ENCODE data around the gene TCTA. TPM values are rescaled to one million over a fixed set of nuclear protein-coding genes. Genes with fewer than 3 reads are reported as not detected.

The TCTA gene
- total and polyA plus RNA-seq, 2 of the 8 experiments (the other 6 are each of a cell fraction or from before 2014, with no cell fraction given) = 6.2 to 11.0 TPM

GRCh38 chr3:49362561-49362960 is 49.7 kb upstream of the TCTA start:
- Histone ChIP-seq H3K23me2 (ENCODE audit: low read depth, low read length) (peaks cover 4% of the 10 kb centered on the region; the same call in 1 of the 2 replicates), H3K27ac (ENCODE audit: low read depth, low read length) (no peak overlapping the region), H2BK120ac (replicated peaks; ENCODE audit: low read depth, low read length) (no peak overlapping the region), H3K36me3 (ENCODE audit: control insufficient read depth in 2 of 4, insufficient read depth in 4 of 4, low read length in 3 of 4) (peaks cover 11 to 59% (median 26%) of the 10 kb centered on the region in 4 experiments), H3K56ac (replicated peaks; ENCODE audit: insufficient read length, low read depth, low read length) (no peak overlapping the region), H3K79me2 (ENCODE audit: control insufficient read depth in 1 of 2, insufficient read depth in 2 of 2, low read length in 2 of 2) (peaks cover 0 to 1% of the 10 kb centered on the region in 2 experiments; a peak in 2 of 4 replicates), H2BK15ac (ENCODE audit: low read length) (no peak overlapping the region), H3K9me3 (ENCODE audit: insufficient read depth in 2 of 2, low read depth in 1 of 2, low read length in 1 of 2) (no peaks in the 10 kb centered on the region), H3K4ac (replicated peaks; ENCODE audit: insufficient read length, low read depth, low read length) (no peak overlapping the region), H4K91ac (replicated peaks; ENCODE audit: insufficient read length, low read length) (no peak overlapping the region), H3K4me1 (replicated peaks in 1 of 4; ENCODE audit: control insufficient read depth in 3 of 4, insufficient read depth in 4 of 4, low read length in 3 of 4) (peaks cover 0 to 3% (median 2%) of the 10 kb centered on the region in 4 experiments; a peak in 3 of 7 replicates), H3K27me3 (replicated peaks in 1 of 4; ENCODE audit: control insufficient read depth in 3 of 4, extremely low read depth in 1 of 4, insufficient read depth in 3 of 4, low read length in 3 of 4) (no peaks in the 10 kb centered on the region), H2BK5ac (ENCODE audit: low read depth, low read length) (no peak overlapping the region), H3K4me2 (ENCODE audit: insufficient read depth in 1 of 2, low read depth in 2 of 2, low read length in 2 of 2) (no peak overlapping the region), H2BK20ac (ENCODE audit: low read length) (no peak overlapping the region), H3K14ac (ENCODE audit: insufficient read length) (no peak overlapping the region), H3K9ac (replicated peaks in 1 of 4; ENCODE audit: extremely low read depth in 1 of 4, low read depth in 3 of 4, low read length in 3 of 4) (no peak overlapping the region), H3K23ac (ENCODE audit: insufficient read length) (no peak overlapping the region), H4K20me1 (replicated peaks in 1 of 2; ENCODE audit: control insufficient read depth in 1 of 2, insufficient read depth in 2 of 2, low read length in 2 of 2) (peaks cover 0 to 6% of the 10 kb centered on the region in 2 experiments), H3K4me3 (ENCODE audit: extremely low read depth in 1 of 4, insufficient read depth in 2 of 4, low read depth in 3 of 4, low read length in 4 of 4) (no peak overlapping the region), H3K79me1 (ENCODE audit: low read depth, low read length) (no peaks in the 10 kb centered on the region), H4K5ac (ENCODE audit: insufficient read length, low read depth, low read length) (no peak overlapping the region), H2AK5ac (ENCODE audit: low read depth, low read length) (no peak overlapping the region), H4K8ac (ENCODE audit: extremely low read depth, insufficient read depth, low read length) (no peak overlapping the region), H2AFZ (ENCODE audit: low read length) (no peak overlapping the region), H3K18ac (ENCODE audit: extremely low read depth, low read length) (no peak overlapping the region), H2BK12ac (ENCODE audit: low read depth, low read length) (no peak overlapping the region)
- ChIA-PET CTCF (ENCODE audit: partially characterized antibody) (interaction anchor here (1.5 to 2.5 kb wide), 2 partner anchors 22 to 87 kb away, joined by 3 to 7 read pairs; partner anchors contain the start of gene USP4), POLR2A (ENCODE audit: partially characterized antibody) (interaction anchor here (0.6 to 1.1 kb wide), 2 partner anchors 10 to 130 kb away, joined by 3 read pairs; no protein-coding TSS in a partner anchor)
- DNase-seq (ENCODE audit: low read depth in 1 of 2, low spot score in 2 of 2) (no peak), FAIRE-seq (no peak)
- no peak for TF ChIP-seq SIRT6 (IDR thresholded peaks at IDR 0.05; ENCODE audit: low read length)
- no peak for TF ChIP-seq NANOG (IDR thresholded peaks at IDR 0.05; ENCODE audit: insufficient read depth, low read depth, low read length, poor library complexity, severe bottlenecking)
- no peak for TF ChIP-seq GTF2F1 (IDR thresholded peaks at IDR 0.05; ENCODE audit: borderline replicate concordance, low read depth, low read length)
- TF ChIP-seq CREB1 (IDR thresholded peaks at IDR 0.05) = no peak
- TF ChIP-seq SUZ12 (IDR thresholded peaks at IDR 0.05; ENCODE audit: low read length) = no peak
- TF ChIP-seq POU5F1 (IDR thresholded peaks at IDR 0.05; ENCODE audit: low read depth, low read length) = no peak
- TF ChIP-seq HDAC6 (IDR thresholded peaks at IDR 0.05; ENCODE audit: low read depth, low read length) = no peak
- no peak for TF ChIP-seq RAD21 (IDR thresholded peaks at IDR 0.05 in 1 of 2, conservative IDR thresholded peaks at IDR 0.05 in 1 of 2; ENCODE audit: low read depth in 2 of 2, low read length in 2 of 2)
- TF ChIP-seq ATF2 (IDR thresholded peaks at IDR 0.05; ENCODE audit: low read length) = no peak
- no peak for TF ChIP-seq TCF12 (IDR thresholded peaks at IDR 0.05; ENCODE audit: low read depth, low read length)
- TF ChIP-seq KDM1A (IDR thresholded peaks at IDR 0.05; ENCODE audit: borderline replicate concordance, low read length) = no peak
- TF ChIP-seq GABPA (IDR thresholded peaks at IDR 0.05; ENCODE audit: borderline replicate concordance, insufficient read depth, low read length) = no peak
- 97% methylated on average over 3 of the region's 3 CpGs; no CpG with 5 or more reads in 1 of the 2 experiments for WGBS, 2 experiments (ENCODE audit: extremely low coverage in 1 of 2, insufficient coverage in 1 of 2, insufficient read length in 1 of 2, insufficient replicate concordance in 2 of 2, low coverage in 1 of 2, low lambda C conversion rate in 2 of 2, missing lambda C conversion rate in 1 of 2)
